A549 (cell line): ENCODE data around the gene CAMTA1. TPM values are rescaled to one million over a fixed set of nuclear protein-coding genes. Genes with fewer than 3 reads are reported as not detected.

Source experiments
- ATAC-seq, 2 experiments: fragments of 200-7000 bp in 1 of 2; fragments of >200 bp in 1 of 2; cut with Nextera tagmentation in 1 of 2; cut with Tn5 transposase in 1 of 2; 3 replicates each; pipeline versions ENCODE4 v1.8.0 to v1.9.1; 2018 to 2020; ENCODE audit warnings: mild to moderate bottlenecking in 1 of 2, moderate library complexity in 1 of 2
- CTCF ChIA-PET: fragments of 300-600 bp; sonication (Branson Sonifier 250); formaldehyde crosslinking; extraction: SDS; loops from one replicate; lab custom pipeline; 2021; ENCODE audit warnings: antibody characterized with exemption, inconsistent platforms; lab: Yijun Ruan, JAX
- POLR2A ChIA-PET: fragments of 350-600 bp; formaldehyde crosslinking; extraction: SDS; loops from one replicate; lab custom pipeline; 2021; ENCODE audit warnings: antibody characterized with exemption, inconsistent platforms; lab: Yijun Ruan, JAX
- DNase-seq, 2 experiments: peaks; one replicate each; pipeline versions ENCODE4 v3.0.0 to v3.0.0-alpha.2; 2011 to 2016; ENCODE audit warnings: low read depth in 1 of 2, low spot score in 1 of 2
- FAIRE-seq: peaks from 2 replicates; lab custom pipeline; 2011; peaks lifted over from hg19 to GRCh38; lab: Jason Lieb, UNC
- H3K27ac ChIP-seq, 2 experiments: fragments of >200 bp; sonication (Bioruptor Twin); formaldehyde crosslinking; 3 replicates each; pipeline ENCODE4 v1.5.1; 2016 to 2017
- H3K4me1 ChIP-seq: fragments of >200 bp; sonication (Bioruptor Twin); formaldehyde crosslinking; 3 replicates; pipeline ENCODE4 v1.6.1; 2016
- H3K4me2 ChIP-seq: fragments of >200 bp; sonication (Bioruptor Twin); formaldehyde crosslinking; 3 replicates; pipeline ENCODE4 v1.6.1; 2016
- H3K4me3 ChIP-seq: fragments of >200 bp; sonication (Bioruptor Twin); formaldehyde crosslinking; 3 replicates; pipeline ENCODE4 v1.5.1; 2016
- H3K9me3 ChIP-seq: fragments of >200 bp; sonication (Bioruptor Twin); formaldehyde crosslinking; 3 replicates; pipeline ENCODE4 v1.6.1; 2016
- ATOH8 ChIP-seq: fragments of 250-450 bp; sonication (Bioruptor Pico); IDR thresholded peaks from 2 replicates; pipeline ENCODE4 v1.5.0; 2020; ENCODE audit warnings: low read depth, mild to moderate bottlenecking, moderate library complexity
- CBX8 ChIP-seq: fragments of 200-600 bp; sonication (generic); IDR thresholded peaks from 2 replicates; pipeline ENCODE4 v1.6.1; 2016
- CEBPB ChIP-seq, 2 experiments: fragments of >200 bp in 1 of 2; sonication (Bioruptor Twin) in 1 of 2; formaldehyde crosslinking in 1 of 2; IDR thresholded peaks; 2 replicates each; pipeline ENCODE4 v1.6.1; 2012 to 2016
- CHD2 ChIP-seq: fragments of 150-350 bp; IDR thresholded peaks from 2 replicates; pipeline ENCODE4 v1.6.1; 2014; ENCODE audit warnings: low read length; ENCODE audit not compliant: partially characterized antibody
- EHF ChIP-seq: fragments of 250-450 bp; sonication (Bioruptor Pico); IDR thresholded peaks from 2 replicates; pipeline ENCODE4 v1.5.0; 2020; ENCODE audit warnings: mild to moderate bottlenecking
- EP300 ChIP-seq, 2 experiments: fragments of >200 bp; sonication (Bioruptor Twin); formaldehyde crosslinking; IDR thresholded peaks; 2 replicates in 1 of 2; 3 replicates in 1 of 2; pipeline ENCODE4 v1.6.1; 2016 to 2017
- FOSB ChIP-seq: fragments of 250-450 bp; sonication (Bioruptor Pico); IDR thresholded peaks from 2 replicates; pipeline ENCODE4 v1.5.0; 2020; ENCODE audit warnings: mild to moderate bottlenecking, moderate library complexity
- HES2 ChIP-seq: fragments of >200 bp; sonication (Bioruptor Twin); formaldehyde crosslinking; IDR thresholded peaks from 2 replicates; pipeline ENCODE4 v1.6.1; 2016
- HMGXB4 ChIP-seq: fragments of 250-450 bp; sonication (Bioruptor Pico); IDR thresholded peaks from 2 replicates; pipeline ENCODE4 v1.5.0; 2021; ENCODE audit warnings: mild to moderate bottlenecking, moderate library complexity, borderline replicate concordance
- KDM1A ChIP-seq: fragments of 200-600 bp; sonication (generic); IDR thresholded peaks from 2 replicates; pipeline ENCODE4 v1.6.1; 2016; ENCODE audit warnings: low read depth, mild to moderate bottlenecking
- KDM5A ChIP-seq: fragments of 200-600 bp; sonication (generic); IDR thresholded peaks from 2 replicates; pipeline ENCODE4 v1.6.1; 2016; ENCODE audit warnings: antibody characterized with exemption, mild to moderate bottlenecking
- MAFK ChIP-seq: fragments of 450-650 bp; IDR thresholded peaks from 2 replicates; pipeline ENCODE4 v1.6.1; 2014; ENCODE audit not compliant: partially characterized antibody
- MYC ChIP-seq: IDR thresholded peaks from 2 replicates; pipeline ENCODE4 v1.6.1; 2012; ENCODE audit warnings: mild to moderate bottlenecking, inconsistent platforms, low read length, improper control_type of control experiment, borderline replicate concordance
- POLR2AphosphoS2 ChIP-seq: conservative IDR thresholded peaks from 2 replicates; pipeline ENCODE4 v1.6.1; 2012; ENCODE audit warnings: low read length, improper control_type of control experiment, inconsistent platforms
- RARB ChIP-seq: fragments of 250-450 bp; sonication (Bioruptor Pico); IDR thresholded peaks from 2 replicates; pipeline ENCODE4 v1.8.0; 2021; ENCODE audit warnings: mild to moderate bottlenecking, moderate library complexity
- TFCP2L1 ChIP-seq: fragments of 250-450 bp; sonication (Bioruptor Pico); IDR thresholded peaks from 2 replicates; pipeline ENCODE4 v1.5.0; 2021; ENCODE audit warnings: mild to moderate bottlenecking
- TP53 ChIP-seq: fragments of 250-450 bp; sonication (Bioruptor Pico); IDR thresholded peaks from 2 replicates; pipeline ENCODE4 v1.5.0; 2021; ENCODE audit warnings: mild to moderate bottlenecking, moderate library complexity
- ZC3H11A ChIP-seq: fragments of 450-650 bp; IDR thresholded peaks from 2 replicates; pipeline ENCODE4 v1.6.1; 2014; ENCODE audit warnings: antibody characterized with exemption, mild to moderate bottlenecking
- ZNF302 ChIP-seq: fragments of 250-450 bp; sonication (Bioruptor Pico); IDR thresholded peaks from 2 replicates; pipeline ENCODE4 v1.9.0; 2021; ENCODE audit warnings: inconsistent platforms, mild to moderate bottlenecking, moderate library complexity
- WGBS: methylation state at CpG from one replicate; pipeline ENCODE4 v1.1.6; 2017; ENCODE audit errors: missing lambda C conversion rate; 5-methylcytosine and 5-hydroxymethylcytosine counted together
- polyA plus RNA-seq, 4 experiments: library from polyadenylated mRNA; depleted of rRNA in 3 of 4; stranded (reverse); fragments of >200 nt; fragmentation: RNase III in 1 of 4; extraction: RNeasy Plus Mini Kit Qiagen cat#74134 plus additional on column Dnase treatment in 1 of 4; gene quantifications; 2 replicates in 3 of 4; 3 replicates in 1 of 4; pipeline ENCODE4 v1.2.3, GENCODE V29; 2011 to 2017
- TF ChIP-seq, protein P1 (sequence below): fragments of 200-600 bp; sonication (generic); IDR thresholded peaks from 2 replicates; pipeline ENCODE4 v1.6.1; 2016; ENCODE audit warnings: antibody characterized with exemption, mild to moderate bottlenecking, moderate library complexity
- TF ChIP-seq, protein P2 (sequence below): fragments of >200 bp; sonication (Bioruptor Twin); formaldehyde crosslinking; IDR thresholded peaks from 3 replicates; pipeline ENCODE4 v1.5.1; 2016
- TF ChIP-seq, protein P3 (sequence below): IDR thresholded peaks from 2 replicates; pipeline ENCODE4 v1.6.1; 2012
- TF ChIP-seq, protein P4 (sequence below): fragments of 450-650 bp; IDR thresholded peaks from 2 replicates; pipeline ENCODE4 v1.6.1; 2014; ENCODE audit warnings: antibody characterized with exemption

The CAMTA1 gene
- polyA plus RNA-seq, 2 of the 4 experiments (the other 2 are of a cell fraction): 58.8 to 75.0 TPM

- TF ChIP-seq HMGXB4 (CRISPR knock-in tag) (no peak), EHF (CRISPR knock-in tag) (no peak), CHD2 (no peak), MAFK (no peak)
- TF ChIP-seq, protein P1, sequence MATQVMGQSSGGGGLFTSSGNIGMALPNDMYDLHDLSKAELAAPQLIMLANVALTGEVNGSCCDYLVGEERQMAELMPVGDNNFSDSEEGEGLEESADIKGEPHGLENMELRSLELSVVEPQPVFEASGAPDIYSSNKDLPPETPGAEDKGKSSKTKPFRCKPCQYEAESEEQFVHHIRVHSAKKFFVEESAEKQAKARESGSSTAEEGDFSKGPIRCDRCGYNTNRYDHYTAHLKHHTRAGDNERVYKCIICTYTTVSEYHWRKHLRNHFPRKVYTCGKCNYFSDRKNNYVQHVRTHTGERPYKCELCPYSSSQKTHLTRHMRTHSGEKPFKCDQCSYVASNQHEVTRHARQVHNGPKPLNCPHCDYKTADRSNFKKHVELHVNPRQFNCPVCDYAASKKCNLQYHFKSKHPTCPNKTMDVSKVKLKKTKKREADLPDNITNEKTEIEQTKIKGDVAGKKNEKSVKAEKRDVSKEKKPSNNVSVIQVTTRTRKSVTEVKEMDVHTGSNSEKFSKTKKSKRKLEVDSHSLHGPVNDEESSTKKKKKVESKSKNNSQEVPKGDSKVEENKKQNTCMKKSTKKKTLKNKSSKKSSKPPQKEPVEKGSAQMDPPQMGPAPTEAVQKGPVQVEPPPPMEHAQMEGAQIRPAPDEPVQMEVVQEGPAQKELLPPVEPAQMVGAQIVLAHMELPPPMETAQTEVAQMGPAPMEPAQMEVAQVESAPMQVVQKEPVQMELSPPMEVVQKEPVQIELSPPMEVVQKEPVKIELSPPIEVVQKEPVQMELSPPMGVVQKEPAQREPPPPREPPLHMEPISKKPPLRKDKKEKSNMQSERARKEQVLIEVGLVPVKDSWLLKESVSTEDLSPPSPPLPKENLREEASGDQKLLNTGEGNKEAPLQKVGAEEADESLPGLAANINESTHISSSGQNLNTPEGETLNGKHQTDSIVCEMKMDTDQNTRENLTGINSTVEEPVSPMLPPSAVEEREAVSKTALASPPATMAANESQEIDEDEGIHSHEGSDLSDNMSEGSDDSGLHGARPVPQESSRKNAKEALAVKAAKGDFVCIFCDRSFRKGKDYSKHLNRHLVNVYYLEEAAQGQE: no peak
- TF ChIP-seq, protein P2, sequence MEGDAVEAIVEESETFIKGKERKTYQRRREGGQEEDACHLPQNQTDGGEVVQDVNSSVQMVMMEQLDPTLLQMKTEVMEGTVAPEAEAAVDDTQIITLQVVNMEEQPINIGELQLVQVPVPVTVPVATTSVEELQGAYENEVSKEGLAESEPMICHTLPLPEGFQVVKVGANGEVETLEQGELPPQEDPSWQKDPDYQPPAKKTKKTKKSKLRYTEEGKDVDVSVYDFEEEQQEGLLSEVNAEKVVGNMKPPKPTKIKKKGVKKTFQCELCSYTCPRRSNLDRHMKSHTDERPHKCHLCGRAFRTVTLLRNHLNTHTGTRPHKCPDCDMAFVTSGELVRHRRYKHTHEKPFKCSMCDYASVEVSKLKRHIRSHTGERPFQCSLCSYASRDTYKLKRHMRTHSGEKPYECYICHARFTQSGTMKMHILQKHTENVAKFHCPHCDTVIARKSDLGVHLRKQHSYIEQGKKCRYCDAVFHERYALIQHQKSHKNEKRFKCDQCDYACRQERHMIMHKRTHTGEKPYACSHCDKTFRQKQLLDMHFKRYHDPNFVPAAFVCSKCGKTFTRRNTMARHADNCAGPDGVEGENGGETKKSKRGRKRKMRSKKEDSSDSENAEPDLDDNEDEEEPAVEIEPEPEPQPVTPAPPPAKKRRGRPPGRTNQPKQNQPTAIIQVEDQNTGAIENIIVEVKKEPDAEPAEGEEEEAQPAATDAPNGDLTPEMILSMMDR: no peak
These were observed 801.0 kb downstream of the CAMTA1 start (continued) for GRCh38 chr1:7586031-7586941.

GRCh38 chr1:7587108-7587772 lies 802.0 kb downstream of the CAMTA1 start:
- no peaks in the 10 kb centered on the region for H3K4me1 ChIP-seq
- FAIRE-seq (no peak), ATAC-seq (no peak), DNase-seq (no peak)
- no peak overlapping the region for H3K4me2 ChIP-seq
- POLR2A ChIA-PET: no interaction called here
- H3K27ac ChIP-seq: no peak overlapping the region
- H3K4me3 ChIP-seq: no peak overlapping the region
- CTCF ChIA-PET: interaction anchor here (0.6 kb wide), 1 partner anchor 886 kb away, joined by 3 read pairs; the partner anchor contains the start of gene DNAJC11
- H3K9me3 ChIP-seq: no peaks in the 10 kb centered on the region
- 93% methylated on average over 17 of the region's 18 CpGs for WGBS
- TF ChIP-seq KDM5A (no peak), EP300 (IDR thresholded peaks at IDR 0.05) (no peak), CEBPB (IDR thresholded peaks at IDR 0.05) (no peak), KDM1A (no peak), ZNF302 (CRISPR knock-in tag) (no peak), ZC3H11A (no peak), RARB (no peak), FOSB (CRISPR knock-in tag) (no peak), HES2 (no peak), TFCP2L1 (CRISPR knock-in tag) (no peak), POLR2AphosphoS2 (no peak), TP53 (CRISPR knock-in tag) (no peak), MYC (no peak), CBX8 (no peak), CHD2 (no peak), ATOH8 (CRISPR knock-in tag) (no peak)
- TF ChIP-seq, protein P3, sequence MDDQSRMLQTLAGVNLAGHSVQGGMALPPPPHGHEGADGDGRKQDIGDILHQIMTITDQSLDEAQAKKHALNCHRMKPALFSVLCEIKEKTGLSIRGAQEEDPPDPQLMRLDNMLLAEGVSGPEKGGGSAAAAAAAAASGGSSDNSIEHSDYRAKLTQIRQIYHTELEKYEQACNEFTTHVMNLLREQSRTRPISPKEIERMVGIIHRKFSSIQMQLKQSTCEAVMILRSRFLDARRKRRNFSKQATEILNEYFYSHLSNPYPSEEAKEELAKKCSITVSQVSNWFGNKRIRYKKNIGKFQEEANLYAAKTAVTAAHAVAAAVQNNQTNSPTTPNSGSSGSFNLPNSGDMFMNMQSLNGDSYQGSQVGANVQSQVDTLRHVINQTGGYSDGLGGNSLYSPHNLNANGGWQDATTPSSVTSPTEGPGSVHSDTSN: no peak
- TF ChIP-seq, protein P4, sequence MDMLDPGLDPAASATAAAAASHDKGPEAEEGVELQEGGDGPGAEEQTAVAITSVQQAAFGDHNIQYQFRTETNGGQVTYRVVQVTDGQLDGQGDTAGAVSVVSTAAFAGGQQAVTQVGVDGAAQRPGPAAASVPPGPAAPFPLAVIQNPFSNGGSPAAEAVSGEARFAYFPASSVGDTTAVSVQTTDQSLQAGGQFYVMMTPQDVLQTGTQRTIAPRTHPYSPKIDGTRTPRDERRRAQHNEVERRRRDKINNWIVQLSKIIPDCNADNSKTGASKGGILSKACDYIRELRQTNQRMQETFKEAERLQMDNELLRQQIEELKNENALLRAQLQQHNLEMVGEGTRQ: no peak
